BJ (cell line): ENCODE results near the gene DEAF1. TPM values are rescaled to one million over a fixed set of nuclear protein-coding genes. Genes with fewer than 3 reads are reported as not detected.

Experiments used
- CTCF ChIA-PET: fragments of 350-600 bp; formaldehyde crosslinking; extraction: SDS; loops from one replicate; lab custom pipeline; 2021; ENCODE audit warnings: antibody characterized with exemption, inconsistent platforms; lab: Yijun Ruan, JAX
- POLR2A ChIA-PET: fragments of 300-600 bp; sonication (Branson Sonifier 250); formaldehyde crosslinking; extraction: SDS; loops from one replicate; lab custom pipeline; 2021; ENCODE audit warnings: antibody characterized with exemption; lab: Charles Lee
- DNase-seq: peaks from one replicate; pipeline ENCODE4 v3.0.0-alpha.2; 2011; ENCODE audit warnings: low read depth
- H3K27me3 ChIP-seq: 2 replicates; pipeline ENCODE4 v1.6.0; 2011; ENCODE audit warnings: low read length; ENCODE audit not compliant: control insufficient read depth, insufficient read depth
- H3K36me3 ChIP-seq: 2 replicates; pipeline ENCODE4 v1.5.1; 2011; ENCODE audit warnings: low read length; ENCODE audit not compliant: control insufficient read depth, insufficient read depth
- H3K4me3 ChIP-seq: 2 replicates; pipeline ENCODE4 v1.5.1; 2011; ENCODE audit warnings: low read depth, mild to moderate bottlenecking, control low read depth, low read length
- polyA plus RNA-seq: library from polyadenylated mRNA; depleted of rRNA; stranded (reverse); fragments of >200 nt; gene quantifications from 2 replicates; pipeline ENCODE4 v1.2.3, GENCODE V29; 2011
- TF ChIP-seq, protein P1 (sequence below): IDR thresholded peaks from 2 replicates; pipeline ENCODE4 v1.5.1; 2011; ENCODE audit warnings: low read depth, mild to moderate bottlenecking, control low read depth, inconsistent platforms, low read length, moderate library complexity; ENCODE audit not compliant: insufficient read depth

DEAF1 gene
- polyA plus RNA-seq, 1 experiment, result 27.7 TPM

- H3K27me3 ChIP-seq, result no peaks in the 10 kb centered on the region
- no peak for DNase-seq
- H3K4me3 ChIP-seq, result no peak overlapping the region
- peaks cover 57% of the 10 kb centered on the region for H3K36me3 ChIP-seq
- POLR2A ChIA-PET, result interaction anchor here (0.6 kb wide), 1 partner anchor 30 kb away, joined by 3 read pairs; the partner anchor contains the start of gene PHRF1
- CTCF ChIA-PET, result no interaction called here
- TF ChIP-seq, protein P1, sequence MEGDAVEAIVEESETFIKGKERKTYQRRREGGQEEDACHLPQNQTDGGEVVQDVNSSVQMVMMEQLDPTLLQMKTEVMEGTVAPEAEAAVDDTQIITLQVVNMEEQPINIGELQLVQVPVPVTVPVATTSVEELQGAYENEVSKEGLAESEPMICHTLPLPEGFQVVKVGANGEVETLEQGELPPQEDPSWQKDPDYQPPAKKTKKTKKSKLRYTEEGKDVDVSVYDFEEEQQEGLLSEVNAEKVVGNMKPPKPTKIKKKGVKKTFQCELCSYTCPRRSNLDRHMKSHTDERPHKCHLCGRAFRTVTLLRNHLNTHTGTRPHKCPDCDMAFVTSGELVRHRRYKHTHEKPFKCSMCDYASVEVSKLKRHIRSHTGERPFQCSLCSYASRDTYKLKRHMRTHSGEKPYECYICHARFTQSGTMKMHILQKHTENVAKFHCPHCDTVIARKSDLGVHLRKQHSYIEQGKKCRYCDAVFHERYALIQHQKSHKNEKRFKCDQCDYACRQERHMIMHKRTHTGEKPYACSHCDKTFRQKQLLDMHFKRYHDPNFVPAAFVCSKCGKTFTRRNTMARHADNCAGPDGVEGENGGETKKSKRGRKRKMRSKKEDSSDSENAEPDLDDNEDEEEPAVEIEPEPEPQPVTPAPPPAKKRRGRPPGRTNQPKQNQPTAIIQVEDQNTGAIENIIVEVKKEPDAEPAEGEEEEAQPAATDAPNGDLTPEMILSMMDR, result no peak
Measured at GRCh38 chr11:606245-606644, 88.8 kb downstream of the DEAF1 start.

DNA sequence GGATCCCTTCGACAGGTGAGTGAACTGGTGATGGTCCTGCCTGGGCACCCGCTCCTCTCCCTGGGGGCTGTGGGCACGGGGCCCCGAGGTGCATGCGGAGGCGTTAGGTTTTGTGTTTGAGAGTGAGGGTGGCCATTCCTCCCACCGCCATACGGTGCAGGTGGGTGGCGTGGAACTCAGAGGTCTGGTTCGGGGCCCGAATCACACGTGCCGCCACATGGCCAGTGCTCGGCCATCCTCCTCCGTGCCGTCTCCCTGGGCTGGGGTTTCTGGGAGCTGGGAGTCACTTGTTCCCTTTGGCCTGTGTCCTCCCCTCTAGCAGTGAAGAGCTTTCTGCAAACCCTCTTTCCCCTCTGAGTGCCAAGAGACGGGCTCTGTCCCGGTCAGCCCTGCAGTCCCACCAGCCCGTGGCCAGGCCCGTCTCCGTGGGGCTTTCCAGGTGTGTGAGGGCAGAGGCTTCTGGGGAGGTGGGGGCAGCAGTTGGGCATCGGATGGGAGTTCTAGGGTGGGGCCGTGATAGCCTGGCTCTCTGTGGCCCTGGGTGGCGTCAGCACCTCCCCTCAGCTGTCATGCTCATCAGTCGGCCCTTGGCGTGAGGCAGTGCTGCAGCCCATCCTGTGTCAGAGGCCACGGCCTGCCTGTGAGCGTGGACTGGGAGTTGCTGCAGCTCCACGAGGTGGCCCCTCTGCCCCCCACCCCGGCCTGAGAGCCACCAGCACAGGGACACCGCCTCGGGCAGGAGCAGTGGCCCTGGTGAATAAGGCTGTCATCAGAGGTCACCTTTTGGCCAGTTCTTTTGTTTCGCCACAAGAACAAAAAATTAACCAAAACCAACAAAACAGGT lies 89.5 kb downstream of the DEAF1 start:
- Histone ChIP-seq H3K36me3 (peaks cover 50% of the 10 kb centered on the region), H3K4me3 (no peak overlapping the region), H3K27me3 (no peaks in the 10 kb centered on the region)
- TF ChIP-seq, protein P1, result no peak
- POLR2A ChIA-PET, result no interaction called here
- CTCF ChIA-PET, result no interaction called here
- no peak for DNase-seq

DNA sequence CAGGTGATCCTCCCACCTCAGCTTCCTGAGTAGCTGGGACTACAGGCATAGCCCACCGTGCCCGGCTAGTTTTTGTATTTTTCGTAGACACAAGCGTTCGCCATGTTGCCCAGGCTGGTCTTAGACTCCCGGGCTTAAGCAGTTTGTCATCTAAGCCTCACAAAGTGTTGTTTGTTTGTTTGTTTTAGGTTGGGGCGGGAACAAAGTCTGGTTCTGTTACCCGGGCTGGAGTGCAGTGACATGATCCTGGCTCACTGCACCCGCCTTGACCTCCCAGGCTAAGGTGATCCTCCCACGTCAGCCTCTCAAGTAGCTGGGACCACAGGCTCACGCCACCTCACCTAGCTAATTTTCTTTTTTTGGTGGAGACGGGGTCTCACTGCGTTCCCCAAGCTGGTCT lies 91.9 kb downstream of the DEAF1 start:
- Histone ChIP-seq H3K4me3 (no peak overlapping the region), H3K36me3 (peaks cover 45% of the 10 kb centered on the region), H3K27me3 (no peaks in the 10 kb centered on the region)
- TF ChIP-seq, protein P1, result no peak
- ChIA-PET POLR2A (no interaction called here), CTCF (interaction anchor here (0.9 to 2.1 kb wide), 2 partner anchors 9 kb away, joined by 5 to 6 read pairs; no protein-coding TSS in a partner anchor)
- no peak for DNase-seq

- TF ChIP-seq, protein P1, result no peak
- H3K4me3 ChIP-seq, result no peak overlapping the region
- no peaks in the 10 kb centered on the region for H3K27me3 ChIP-seq
- CTCF ChIA-PET, result interaction anchor here (2.1 kb wide), 1 partner anchor 10 kb away, joined by 5 read pairs; no protein-coding TSS in a partner anchor
- DNase-seq, result no peak
- H3K36me3 ChIP-seq, result peaks cover 51% of the 10 kb centered on the region
- POLR2A ChIA-PET, result no interaction called here
Measured at GRCh38 chr11:601573-602245, 93.3 kb downstream of the DEAF1 start.

GRCh38 chr11:598005-598680 lies 96.9 kb downstream of the DEAF1 start:
- TF ChIP-seq, protein P1, result no peak
- DNase-seq, result no peak
- peaks cover 44% of the 10 kb centered on the region for H3K36me3 ChIP-seq

More at GRCh38 chr11:598005-598680, 96.9 kb downstream of the DEAF1 start:
- POLR2A ChIA-PET, result no interaction called here
- CTCF ChIA-PET, result no interaction called here
- H3K27me3 ChIP-seq, result no peaks in the 10 kb centered on the region
- no peak overlapping the region for H3K4me3 ChIP-seq
